PC-3 (cell line): ENCODE results near the gene VASN. TPM values are rescaled to one million over a fixed set of nuclear protein-coding genes. Genes with fewer than 3 reads are reported as not detected.
A peak's percentile ranks its signal among the peaks of the same experiment; 100 is the strongest.

Source experiments
- ATAC-seq: fragments of 200-7000 bp; cut with Tn5 transposase; 2 replicates; pipeline ENCODE4 v1.9.1; 2020; ENCODE audit warnings: mild to moderate bottlenecking, moderate library complexity
- BruUV-seq: library from RNA; stranded (reverse); fragments of 400-500 nt; replicated peaks from 2 replicates; lab custom pipeline; 2021; lab: Mats Ljungman, UMichigan
- CTCF ChIA-PET: fragments of 300-600 bp; sonication (Branson Sonifier 250); formaldehyde crosslinking; loops from one replicate; lab custom pipeline; 2022; ENCODE audit warnings: antibody characterized with exemption; lab: Charles Lee
- POLR2A ChIA-PET: fragments of 300-600 bp; sonication (Branson Sonifier 250); formaldehyde crosslinking; loops from one replicate; lab custom pipeline; 2022; ENCODE audit warnings: antibody characterized with exemption; ENCODE audit not compliant: unreplicated experiment; lab: Charles Lee
- DNase-seq: peaks from one replicate; pipeline ENCODE4 v3.0.0-alpha.2; 2015
- H2AFZ ChIP-seq: fragments of 300-600 bp; sonication (generic); 2 replicates; pipeline ENCODE4 v1.6.0; 2016; ENCODE audit warnings: antibody characterized with exemption, low read length
- H3F3A ChIP-seq: fragments of 300-600 bp; sonication (generic); one replicate; pipeline ENCODE4 v1.6.0; 2017; ENCODE audit warnings: antibody characterized with exemption, low read length, control low read depth, mild to moderate bottlenecking; ENCODE audit not compliant: unreplicated experiment
- H3K27ac ChIP-seq: fragments of 300-600 bp; sonication (generic); 2 replicates; pipeline ENCODE4 v1.5.1; 2016; ENCODE audit warnings: mild to moderate bottlenecking, low read length
- H3K27me3 ChIP-seq: fragments of 300-600 bp; sonication (generic); 2 replicates; pipeline ENCODE4 v1.6.1; 2016; ENCODE audit warnings: low read length, mixed read lengths
- H3K36me3 ChIP-seq: fragments of 300-600 bp; sonication (generic); 2 replicates; pipeline ENCODE4 v1.6.1; 2016; ENCODE audit warnings: low read depth, mixed run types, low read length, mixed read lengths
- H3K4me1 ChIP-seq: fragments of 300-600 bp; sonication (generic); 2 replicates; pipeline ENCODE4 v1.5.1; 2016; ENCODE audit warnings: low read length; ENCODE audit not compliant: insufficient read depth
- H3K4me2 ChIP-seq: fragments of 300-600 bp; sonication (generic); 2 replicates; pipeline ENCODE4 v1.6.0; 2016; ENCODE audit warnings: low read length
- H3K4me3 ChIP-seq: fragments of 300-600 bp; sonication (generic); 2 replicates; pipeline ENCODE4 v1.5.1; 2016; ENCODE audit warnings: mild to moderate bottlenecking, low read length, mixed read lengths
- H3K79me2 ChIP-seq: fragments of 300-600 bp; sonication (generic); 2 replicates; pipeline ENCODE4 v1.6.1; 2017; ENCODE audit warnings: low read length, mixed read lengths
- H3K9ac ChIP-seq: fragments of 300-600 bp; sonication (generic); 2 replicates; pipeline ENCODE4 v1.6.0; 2016; ENCODE audit warnings: mild to moderate bottlenecking, low read length
- H3K9me2 ChIP-seq: fragments of 300-600 bp; sonication (generic); replicated peaks from 2 replicates; pipeline ENCODE4 v1.6.1; 2016; ENCODE audit warnings: mixed run types, low read length, mixed read lengths
- H3K9me3 ChIP-seq: fragments of 300-600 bp; sonication (generic); 2 replicates; pipeline ENCODE4 v1.6.1; 2016; ENCODE audit warnings: low read length, mixed read lengths
- H4K20me1 ChIP-seq: fragments of 300-600 bp; sonication (generic); 2 replicates; pipeline ENCODE4 v1.6.1; 2016; ENCODE audit warnings: low read length, mixed read lengths
- CTCF ChIP-seq: fragments of 300-600 bp; sonication (generic); conservative IDR thresholded peaks from 2 replicates; pipeline ENCODE4 v1.5.1; 2017; ENCODE audit warnings: antibody characterized with exemption, low read depth, mild to moderate bottlenecking, low read length
- EZH2 ChIP-seq: fragments of 300-600 bp; sonication (generic); IDR thresholded peaks from one replicate; pipeline ENCODE4 v1.6.1; 2017; ENCODE audit warnings: antibody characterized with exemption, mild to moderate bottlenecking, low read length; ENCODE audit not compliant: unreplicated experiment
- EZH2phosphoT487 ChIP-seq: fragments of 300-600 bp; sonication (generic); IDR thresholded peaks from 2 replicates; pipeline ENCODE4 v1.6.1; 2018; ENCODE audit warnings: mild to moderate bottlenecking, antibody characterized with exemption, low read length, borderline replicate concordance
- intact Hi-C: fragments of 100-400 bp; cut with micrococcal nuclease; formaldehyde crosslinking; loops from 2 replicates; pipeline ENCODE4 v1.9.0; 2023
- total RNA-seq: library from RNA; depleted of rRNA; stranded (reverse); fragments of >200 nt; gene quantifications from 2 replicates; pipeline ENCODE4 v1.2.3, GENCODE V29; 2014

VASN gene
- total RNA-seq, 1 experiment from 2014 or later, result 12.2 TPM

GRCh38 chr16:4409081-4409932 lies 37.7 kb downstream of the VASN start:
- DNase-seq, result peak; percentile 34
- Histone ChIP-seq H3K27ac (no peak overlapping the region), H3K9me3 (no peaks in the 10 kb centered on the region), H4K20me1 (peaks cover 14% of the 10 kb centered on the region; the same call in 1 of the 2 replicates), H3K27me3 (no peaks in the 10 kb centered on the region), H3K4me3 (no peak overlapping the region), H2AFZ (no peak overlapping the region), H3K36me3 (no peaks in the 10 kb centered on the region), H3K79me2 (peaks cover 2% of the 10 kb centered on the region), H3F3A (no peaks in the 10 kb centered on the region), H3K4me2 (no peak overlapping the region), H3K4me1 (peaks cover 19% of the 10 kb centered on the region), H3K9me2 (no peaks in the 10 kb centered on the region), H3K9ac (no peak overlapping the region)
- POLR2A ChIA-PET, result no interaction called here
- CTCF ChIA-PET, result no interaction called here
- TF ChIP-seq EZH2 (no peak), CTCF (peak; percentile 39; the same call in 1 of the 2 replicates), EZH2phosphoT487 (no peak)
- ATAC-seq, result no peak; the same call in 1 of the 2 replicates
- BruUV-seq, result no TSS peak
- intact Hi-C loops, result no loop called here

GRCh38 chr16:4410335-4411075 lies 38.9 kb downstream of the VASN start:
- H3K9me2 ChIP-seq, result no peaks in the 10 kb centered on the region
- H3K9ac ChIP-seq, result no peak overlapping the region
- TF ChIP-seq EZH2phosphoT487, result no peak
- TF ChIP-seq CTCF, result no peak
- no peak for TF ChIP-seq EZH2
- H3K9me3 ChIP-seq, result no peaks in the 10 kb centered on the region
- no peaks in the 10 kb centered on the region for H3K27me3 ChIP-seq
- DNase-seq (peak; percentile 86), ATAC-seq (peak; percentile 70)
- no peak overlapping the region for H2AFZ ChIP-seq
- intact Hi-C loops, result no loop called here
- no peaks in the 10 kb centered on the region for H3F3A ChIP-seq
- no TSS peak for BruUV-seq
- H3K4me3 ChIP-seq, result no peak overlapping the region
- POLR2A ChIA-PET, result no interaction called here
- H3K79me2 ChIP-seq, result peaks cover 14% of the 10 kb centered on the region
- CTCF ChIA-PET, result no interaction called here
- H4K20me1 ChIP-seq, result peaks cover 23% of the 10 kb centered on the region; the same call in 1 of the 2 replicates
- H3K4me1 ChIP-seq, result peaks cover 25% of the 10 kb centered on the region
- H3K36me3 ChIP-seq, result no peaks in the 10 kb centered on the region
- H3K27ac ChIP-seq, result no peak overlapping the region
- peak overlapping the region; percentile 18; the same call in 1 of the 2 replicates for H3K4me2 ChIP-seq
